OCI-LY7 (cell line): Measurements from ENCODE around the gene CRK. TPM values are rescaled to one million over a fixed set of nuclear protein-coding genes. Genes with fewer than 3 reads are reported as not detected.

Experiments
- BruUV-seq: library from RNA; stranded (reverse); fragments of 400-500 nt; replicated peaks from 2 replicates; lab custom pipeline; 2021; lab: Mats Ljungman, UMichigan
- CTCF ChIA-PET: fragments of 300-600 bp; sonication (Branson Sonifier 250); formaldehyde crosslinking; loops from one replicate; lab custom pipeline; 2022; ENCODE audit warnings: antibody characterized with exemption; ENCODE audit not compliant: unreplicated experiment; lab: Charles Lee
- POLR2A ChIA-PET: fragments of 300-600 bp; sonication (Branson Sonifier 250); formaldehyde crosslinking; loops from one replicate; lab custom pipeline; 2022; ENCODE audit warnings: antibody characterized with exemption; lab: Charles Lee
- DNase-seq: peaks from one replicate; pipeline ENCODE4 v3.0.0-alpha.2; 2015; ENCODE audit warnings: low spot score
- H2AFZ ChIP-seq: fragments of 200-600 bp; sonication (generic), shearing (Covaris generic); 2 replicates; pipeline ENCODE4 v1.6.1; 2014; ENCODE audit warnings: mild to moderate bottlenecking, antibody characterized with exemption, low read length, moderate library complexity
- H3K27ac ChIP-seq: fragments of 200-600 bp; sonication (generic); 2 replicates; pipeline ENCODE4 v1.5.1; 2014; ENCODE audit warnings: mixed run types, low read depth, mild to moderate bottlenecking, moderate library complexity, low read length, inconsistent platforms; ENCODE audit not compliant: poor library complexity, severe bottlenecking
- H3K36me3 ChIP-seq: fragments of 200-600 bp; sonication (generic); 2 replicates; pipeline ENCODE4 v1.6.1; 2014; ENCODE audit warnings: mild to moderate bottlenecking, antibody characterized with exemption, low read length, moderate library complexity, mixed read lengths; ENCODE audit not compliant: insufficient read depth
- H3K4me1 ChIP-seq: fragments of 200-600 bp; sonication (generic); 2 replicates; pipeline ENCODE4 v1.5.1; 2014; ENCODE audit warnings: mild to moderate bottlenecking, low read length; ENCODE audit not compliant: insufficient read depth, poor library complexity, severe bottlenecking
- H3K4me2 ChIP-seq: fragments of 200-600 bp; sonication (generic); 2 replicates; pipeline ENCODE4 v1.6.1; 2014; ENCODE audit warnings: mild to moderate bottlenecking, low read length
- H3K4me3 ChIP-seq: fragments of 200-600 bp; sonication (generic); 2 replicates; pipeline ENCODE4 v1.5.1; 2014; ENCODE audit warnings: mild to moderate bottlenecking, low read depth, low read length; ENCODE audit not compliant: poor library complexity, severe bottlenecking
- H3K79me2 ChIP-seq: fragments of 200-600 bp; sonication (generic); 2 replicates; pipeline ENCODE4 v1.6.1; 2016; ENCODE audit warnings: low read depth, mild to moderate bottlenecking, low read length, moderate library complexity, mixed read lengths; ENCODE audit not compliant: insufficient read depth
- H3K9me2 ChIP-seq: fragments of 200-600 bp; sonication (generic); 2 replicates; pipeline ENCODE4 v1.6.1; 2016; ENCODE audit warnings: mild to moderate bottlenecking, low read length, mixed read lengths; ENCODE audit not compliant: insufficient read depth
- H3K9me3 ChIP-seq: fragments of 200-600 bp; sonication (generic); 2 replicates; pipeline ENCODE4 v1.6.1; 2014; ENCODE audit warnings: mild to moderate bottlenecking, mixed run types, low read length, mixed read lengths
- H4K20me1 ChIP-seq: fragments of 200-600 bp; sonication (generic); 2 replicates; pipeline ENCODE4 v1.6.1; 2014; ENCODE audit warnings: mild to moderate bottlenecking, antibody characterized with exemption, low read length, moderate library complexity, mixed read lengths; ENCODE audit not compliant: insufficient read depth
- CTCF ChIP-seq: fragments of 200-600 bp; sonication (generic); conservative IDR thresholded peaks from 2 replicates; pipeline ENCODE4 v1.5.1; 2014; ENCODE audit warnings: mild to moderate bottlenecking, antibody characterized with exemption, low read length, moderate library complexity, mixed read lengths
- EZH2phosphoT487 ChIP-seq: fragments of 200-600 bp; sonication (generic); IDR thresholded peaks from 2 replicates; pipeline ENCODE4 v1.6.1; 2018; ENCODE audit warnings: low read depth, borderline replicate concordance, mild to moderate bottlenecking, mixed run types, antibody characterized with exemption, low read length, moderate library complexity, mixed read lengths
- intact Hi-C: fragments of 100-400 bp; cut with micrococcal nuclease; formaldehyde crosslinking; loops from one replicate; pipeline ENCODE4 v1.10.0; 2022; ENCODE audit not compliant: unreplicated experiment
- total RNA-seq, 2 experiments: library from RNA; depleted of rRNA in 1 of 2; stranded (reverse); fragments of >200 nt in 1 of 2; shearing (Covaris generic) in 1 of 2; gene quantifications; 2 replicates each; pipeline ENCODE4 v1.2.3, GENCODE V29; 2014 to 2022

Gene CRK
- total RNA-seq, 2 experiments from 2014 or later, result 30.4 to 32.0 TPM

- Histone ChIP-seq H3K4me3 (no peak overlapping the region), H3K27ac (no peak overlapping the region), H3K9me3 (no peaks in the 10 kb centered on the region), H4K20me1 (no peaks in the 10 kb centered on the region), H3K9me2 (no peaks in the 10 kb centered on the region), H3K4me1 (peaks cover 9% of the 10 kb centered on the region), H3K36me3 (no peaks in the 10 kb centered on the region), H3K79me2 (no peaks in the 10 kb centered on the region; the same call in 1 of the 2 replicates), H2AFZ (no peak overlapping the region), H3K4me2 (no peak overlapping the region)
- TF ChIP-seq CTCF (no peak), EZH2phosphoT487 (no peak)
- intact Hi-C loops, result no loop called here
- BruUV-seq, result TSS peak; percentile 56
- CTCF ChIA-PET, result no interaction called here
- DNase-seq, result no peak
- POLR2A ChIA-PET, result interaction anchor here (1.1 kb wide), 1 partner anchor 9 kb away, joined by 3 read pairs; no protein-coding TSS in a partner anchor
These were observed 39.4 kb upstream of the CRK start for GRCh38 chr17:1495265-1495989.

GRCh38 chr17:1494736-1495253, 38.8 kb upstream of the CRK start:
- Histone ChIP-seq H4K20me1 (no peaks in the 10 kb centered on the region), H3K4me1 (peaks cover 15% of the 10 kb centered on the region), H3K27ac (no peak overlapping the region), H3K36me3 (no peaks in the 10 kb centered on the region), H3K79me2 (no peaks in the 10 kb centered on the region; the same call in 1 of the 2 replicates), H3K9me2 (no peaks in the 10 kb centered on the region), H3K4me3 (no peak overlapping the region), H2AFZ (no peak overlapping the region), H3K9me3 (no peaks in the 10 kb centered on the region), H3K4me2 (no peak overlapping the region)
- ChIA-PET CTCF (no interaction called here), POLR2A (interaction anchor here (1.1 kb wide), 1 partner anchor 10 kb away, joined by 3 read pairs; no protein-coding TSS in a partner anchor)
- TF ChIP-seq CTCF (no peak), EZH2phosphoT487 (no peak)
- BruUV-seq, result no TSS peak
- intact Hi-C loops, result no loop called here
- DNase-seq, result no peak

- peaks cover 19% of the 10 kb centered on the region for H3K4me1 ChIP-seq
- DNase-seq, result no peak
These were observed 38.2 kb upstream of the CRK start for GRCh38 chr17:1494203-1494602.

More at GRCh38 chr17:1494203-1494602, 38.2 kb upstream of the CRK start:
- H2AFZ ChIP-seq, result no peak overlapping the region
- no peaks in the 10 kb centered on the region; the same call in 1 of the 2 replicates for H3K79me2 ChIP-seq
- ChIA-PET CTCF (no interaction called here), POLR2A (interaction anchor here (1.1 kb wide), 1 partner anchor 11 kb away, joined by 3 read pairs; no protein-coding TSS in a partner anchor)
- H3K4me3 ChIP-seq, result no peak overlapping the region
- no TSS peak for BruUV-seq
- no peaks in the 10 kb centered on the region for H4K20me1 ChIP-seq
- no peak overlapping the region for H3K27ac ChIP-seq
- H3K9me2 ChIP-seq, result no peaks in the 10 kb centered on the region
- H3K9me3 ChIP-seq, result no peaks in the 10 kb centered on the region
- no peak overlapping the region for H3K4me2 ChIP-seq
- intact Hi-C loops, result no loop called here
- no peak for TF ChIP-seq EZH2phosphoT487
- no peaks in the 10 kb centered on the region for H3K36me3 ChIP-seq
